Activated CD4-positive, alpha-beta memory T cell treated with anti-CD3 and anti-CD28 coated beads for 36 hours (primary cell): ENCODE data around the gene DGKI. TPM values are rescaled to one million over a fixed set of nuclear protein-coding genes. Genes with fewer than 3 reads are reported as not detected.

ENCODE experiments used
- CTCF ChIA-PET: fragments of 350-600 bp; sonication (Branson Sonifier 250); formaldehyde crosslinking; loops from one replicate; lab custom pipeline; 2021; ENCODE audit warnings: antibody characterized with exemption, inconsistent platforms; lab: Charles Lee
- POLR2A ChIA-PET: fragments of 350-600 bp; sonication (Branson Sonifier 250); formaldehyde crosslinking; loops from one replicate; lab custom pipeline; 2021; ENCODE audit warnings: antibody characterized with exemption; lab: Charles Lee
- DNase-seq: peaks from one replicate; pipeline ENCODE4 v3.0.0-alpha.2; 2020
- H3K27ac Mint-ChIP-seq: one replicate; pipeline ENCODE4 v1.8.0; 2021; ENCODE audit warnings: mixed read lengths
- H3K27me3 Mint-ChIP-seq: one replicate; pipeline ENCODE4 v1.8.0; 2021; ENCODE audit warnings: mixed read lengths
- H3K36me3 Mint-ChIP-seq: one replicate; pipeline ENCODE4 v1.8.0; 2021; ENCODE audit warnings: mixed read lengths
- H3K4me1 Mint-ChIP-seq: one replicate; pipeline ENCODE4 v1.8.0; 2021; ENCODE audit warnings: low read depth, mixed read lengths
- H3K4me3 Mint-ChIP-seq: one replicate; pipeline ENCODE4 v1.8.0; 2021; ENCODE audit warnings: mild to moderate bottlenecking, mixed read lengths
- H3K9me3 Mint-ChIP-seq: one replicate; pipeline ENCODE4 v1.8.0; 2021; ENCODE audit warnings: mixed read lengths
- intact Hi-C: fragments of 100-400 bp; cut with micrococcal nuclease; formaldehyde crosslinking; loops from one replicate; pipeline ENCODE4 v1.15.1; 2023
- total RNA-seq, 2 experiments: library from RNA; stranded (reverse); gene quantifications; one replicate each; pipeline ENCODE4 v1.2.3, GENCODE V29; 2021

DGKI gene
- total RNA-seq, 2 experiments from 2014 or later = 5.4 to 7.0 TPM

GRCh38 chr7:137882261-137882668, 35.5 kb upstream of the DGKI start:
- Mint-ChIP-seq H3K36me3 (peaks cover 59% of the 10 kb centered on the region), H3K4me1 (peaks cover 12% of the 10 kb centered on the region), H3K27me3 (no peaks in the 10 kb centered on the region), H3K27ac (no peak overlapping the region), H3K9me3 (no peaks in the 10 kb centered on the region), H3K4me3 (no peak overlapping the region)
- intact Hi-C loops = loop anchor here (1.0 kb wide), 1 partner anchor 8 kb away; no protein-coding TSS in a partner anchor
- POLR2A ChIA-PET = interaction anchor here (0.7 kb wide), 1 partner anchor 8 kb away, joined by 3 read pairs; no protein-coding TSS in a partner anchor
- DNase-seq = peak; percentile 52
- CTCF ChIA-PET = interaction anchor here (2.1 kb wide), 1 partner anchor 226 kb away, joined by 9 read pairs; no protein-coding TSS in a partner anchor

- intact Hi-C loops = loop anchor here (1.0 kb wide), 1 partner anchor 9 kb away; no protein-coding TSS in a partner anchor
- Mint-ChIP-seq H3K27me3 (no peaks in the 10 kb centered on the region), H3K4me1 (peaks cover 12% of the 10 kb centered on the region), H3K36me3 (peaks cover 62% of the 10 kb centered on the region), H3K4me3 (no peak overlapping the region), H3K9me3 (no peaks in the 10 kb centered on the region), H3K27ac (no peak overlapping the region)
- CTCF ChIA-PET = interaction anchor here (2.1 kb wide), 1 partner anchor 226 kb away, joined by 9 read pairs; no protein-coding TSS in a partner anchor
- DNase-seq = no peak
- POLR2A ChIA-PET = interaction anchor here (0.7 kb wide), 1 partner anchor 8 kb away, joined by 3 read pairs; no protein-coding TSS in a partner anchor
These were observed 35.0 kb upstream of the DGKI start for GRCh38 chr7:137881607-137882260.

- H3K4me1 Mint-ChIP-seq = peaks cover 12% of the 10 kb centered on the region
- POLR2A ChIA-PET = no interaction called here
- DNase-seq = no peak
- intact Hi-C loops = no loop called here
- H3K4me3 Mint-ChIP-seq = no peak overlapping the region
- no peak overlapping the region for H3K27ac Mint-ChIP-seq
- H3K27me3 Mint-ChIP-seq = no peaks in the 10 kb centered on the region
- peaks cover 64% of the 10 kb centered on the region for H3K36me3 Mint-ChIP-seq
- no peaks in the 10 kb centered on the region for H3K9me3 Mint-ChIP-seq
- CTCF ChIA-PET = no interaction called here
These were observed 33.7 kb upstream of the DGKI start for GRCh38 chr7:137880432-137880831.

GRCh38 chr7:137879357-137880158, 32.8 kb upstream of the DGKI start:
- Mint-ChIP-seq H3K4me1 (peaks cover 12% of the 10 kb centered on the region), H3K27ac (peak overlapping the region; percentile 57), H3K4me3 (no peak overlapping the region), H3K27me3 (no peaks in the 10 kb centered on the region), H3K36me3 (peaks cover 61% of the 10 kb centered on the region), H3K9me3 (no peaks in the 10 kb centered on the region)
- DNase-seq = peak; percentile 51
- ChIA-PET CTCF (interaction anchor here (1.2 kb wide), 2 partner anchors 10 to 24 kb away, joined by 3 to 4 read pairs; no protein-coding TSS in a partner anchor), POLR2A (no interaction called here)
- intact Hi-C loops = no loop called here

- ChIA-PET POLR2A (no interaction called here), CTCF (interaction anchor here (1.2 to 1.8 kb wide), 3 partner anchors 9 to 222 kb away, joined by 3 to 7 read pairs (median 4); no protein-coding TSS in a partner anchor)
- no peak for DNase-seq
- Mint-ChIP-seq H3K4me1 (peaks cover 18% of the 10 kb centered on the region), H3K9me3 (no peaks in the 10 kb centered on the region), H3K27ac (no peak overlapping the region), H3K27me3 (no peaks in the 10 kb centered on the region), H3K36me3 (peaks cover 59% of the 10 kb centered on the region), H3K4me3 (no peak overlapping the region)
- intact Hi-C loops = no loop called here
These were observed 31.7 kb upstream of the DGKI start for GRCh38 chr7:137878333-137878961.

- CTCF ChIA-PET = interaction anchor here (1.8 kb wide), 1 partner anchor 221 kb away, joined by 7 read pairs; no protein-coding TSS in a partner anchor
- Mint-ChIP-seq H3K4me1 (peaks cover 19% of the 10 kb centered on the region), H3K4me3 (no peak overlapping the region), H3K36me3 (peaks cover 53% of the 10 kb centered on the region), H3K9me3 (no peaks in the 10 kb centered on the region), H3K27me3 (no peaks in the 10 kb centered on the region), H3K27ac (no peak overlapping the region)
- no peak for DNase-seq
- intact Hi-C loops = no loop called here
- POLR2A ChIA-PET = no interaction called here
These were observed 30.4 kb upstream of the DGKI start for GRCh38 chr7:137877027-137877675.

GRCh38 chr7:137875746-137876145, 29.0 kb upstream of the DGKI start:
- ChIA-PET POLR2A (no interaction called here), CTCF (no interaction called here)
- no peaks in the 10 kb centered on the region for H3K27me3 Mint-ChIP-seq
- H3K27ac Mint-ChIP-seq = no peak overlapping the region
- DNase-seq = no peak
- H3K9me3 Mint-ChIP-seq = no peaks in the 10 kb centered on the region
- peaks cover 52% of the 10 kb centered on the region for H3K36me3 Mint-ChIP-seq
- H3K4me3 Mint-ChIP-seq = no peak overlapping the region
- intact Hi-C loops = no loop called here
- peaks cover 16% of the 10 kb centered on the region for H3K4me1 Mint-ChIP-seq

GRCh38 chr7:137873979-137874777, 27.4 kb upstream of the DGKI start:
- no peak overlapping the region for H3K4me3 Mint-ChIP-seq
- H3K27ac Mint-ChIP-seq = peak overlapping the region; percentile 57
- no peaks in the 10 kb centered on the region for H3K9me3 Mint-ChIP-seq
- H3K27me3 Mint-ChIP-seq = no peaks in the 10 kb centered on the region
- ChIA-PET POLR2A (no interaction called here), CTCF (no interaction called here)
- DNase-seq = no peak
- H3K4me1 Mint-ChIP-seq = peaks cover 13% of the 10 kb centered on the region
- peaks cover 48% of the 10 kb centered on the region for H3K36me3 Mint-ChIP-seq
- intact Hi-C loops = loop anchor here (1.0 kb wide), 1 partner anchor 21 kb away; no protein-coding TSS in a partner anchor

- Mint-ChIP-seq H3K27ac (peak overlapping the region; percentile 57), H3K4me1 (peaks cover 12% of the 10 kb centered on the region), H3K9me3 (no peaks in the 10 kb centered on the region), H3K36me3 (peaks cover 45% of the 10 kb centered on the region), H3K4me3 (no peak overlapping the region), H3K27me3 (no peaks in the 10 kb centered on the region)
- CTCF ChIA-PET = no interaction called here
- intact Hi-C loops = loop anchor here (1.0 kb wide), 1 partner anchor 22 kb away; no protein-coding TSS in a partner anchor
- peak; percentile 58 for DNase-seq
- POLR2A ChIA-PET = no interaction called here
These were observed 26.8 kb upstream of the DGKI start for GRCh38 chr7:137873524-137873923.

- Mint-ChIP-seq H3K9me3 (peaks cover 4% of the 10 kb centered on the region), H3K4me3 (no peak overlapping the region), H3K4me1 (peaks cover 12% of the 10 kb centered on the region), H3K27me3 (no peaks in the 10 kb centered on the region), H3K36me3 (peaks cover 50% of the 10 kb centered on the region), H3K27ac (no peak overlapping the region)
- POLR2A ChIA-PET = no interaction called here
- no peak for DNase-seq
- CTCF ChIA-PET = interaction anchor here (0.9 kb wide), 1 partner anchor 32 kb away, joined by 4 read pairs; no protein-coding TSS in a partner anchor
- intact Hi-C loops = no loop called here
These were observed 24.6 kb upstream of the DGKI start for GRCh38 chr7:137871170-137871915.
